NCI-H526 treated with DMSO at 0.1 percent for 48 hours (cell line): ENCODE data around the gene MYBL2.
"Not testable (repeated sequence)": the region's sequence is repeated elsewhere in the genome, so short reads cannot be mapped to it uniquely, and the experiment has no call there.

Source experiments
- DNase-seq: peaks from one replicate; lab custom pipeline; 2025; lab: John Stamatoyannopoulos, UW

The MYBL2 gene

DNA sequence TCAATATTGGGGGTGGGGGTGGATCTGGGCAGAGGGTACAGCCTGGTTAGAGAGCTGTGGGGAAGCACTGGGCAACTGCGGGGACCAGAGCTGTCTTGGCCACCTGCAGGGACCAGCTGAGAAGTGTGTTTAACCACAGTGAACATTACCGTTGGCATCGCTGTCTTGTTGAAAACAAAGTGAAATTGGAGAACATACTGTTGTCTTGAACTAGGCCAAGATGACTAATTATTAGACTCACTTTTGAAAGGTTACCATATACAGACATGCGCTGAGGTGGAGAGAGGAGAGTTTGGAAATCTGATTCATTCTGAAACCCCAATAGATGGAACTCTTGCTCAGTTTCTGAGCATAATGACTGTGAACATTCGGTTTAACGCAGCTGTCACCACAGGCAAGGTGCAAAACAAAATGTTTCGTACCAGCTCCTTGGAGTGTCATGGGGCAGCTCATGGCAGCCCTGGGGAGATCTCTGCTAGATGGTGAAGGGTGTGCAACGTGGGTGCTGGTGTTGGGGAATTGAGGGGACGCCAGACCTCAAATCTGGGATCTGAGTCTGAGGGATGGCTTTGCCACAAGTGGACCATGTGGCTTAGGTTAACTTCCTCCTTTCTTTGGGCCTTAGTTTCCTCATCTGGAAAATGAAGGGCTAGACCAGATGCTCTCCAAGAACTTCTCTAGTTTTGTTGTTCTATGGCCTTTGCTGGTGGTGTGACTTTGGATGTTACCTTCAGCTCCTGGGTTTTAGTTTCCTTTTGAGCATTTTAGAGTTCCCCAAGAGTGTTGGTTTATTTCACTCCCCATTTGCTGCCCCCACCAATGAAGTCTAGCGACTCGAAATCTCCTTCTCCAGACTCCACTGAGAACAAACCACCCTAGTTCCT lies 84.5 kb downstream of the MYBL2 start:
- no peak for DNase-seq

DNA sequence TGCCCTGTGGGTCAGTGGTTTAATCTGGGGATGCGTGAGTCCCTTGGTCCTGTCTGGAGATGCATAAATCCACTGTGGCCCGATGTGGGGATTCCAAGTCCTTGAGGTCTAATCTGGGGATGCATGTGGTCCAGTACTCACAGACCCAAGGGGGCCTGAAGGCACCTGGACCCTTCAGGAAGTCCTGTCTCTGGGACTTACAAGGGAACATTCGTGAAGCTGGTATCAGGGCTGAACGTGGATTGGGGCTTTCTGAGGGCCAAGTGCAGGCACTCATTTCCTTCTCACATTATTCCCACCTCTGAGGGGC lies 85.1 kb downstream of the MYBL2 start:
- DNase-seq: no peak

DNA sequence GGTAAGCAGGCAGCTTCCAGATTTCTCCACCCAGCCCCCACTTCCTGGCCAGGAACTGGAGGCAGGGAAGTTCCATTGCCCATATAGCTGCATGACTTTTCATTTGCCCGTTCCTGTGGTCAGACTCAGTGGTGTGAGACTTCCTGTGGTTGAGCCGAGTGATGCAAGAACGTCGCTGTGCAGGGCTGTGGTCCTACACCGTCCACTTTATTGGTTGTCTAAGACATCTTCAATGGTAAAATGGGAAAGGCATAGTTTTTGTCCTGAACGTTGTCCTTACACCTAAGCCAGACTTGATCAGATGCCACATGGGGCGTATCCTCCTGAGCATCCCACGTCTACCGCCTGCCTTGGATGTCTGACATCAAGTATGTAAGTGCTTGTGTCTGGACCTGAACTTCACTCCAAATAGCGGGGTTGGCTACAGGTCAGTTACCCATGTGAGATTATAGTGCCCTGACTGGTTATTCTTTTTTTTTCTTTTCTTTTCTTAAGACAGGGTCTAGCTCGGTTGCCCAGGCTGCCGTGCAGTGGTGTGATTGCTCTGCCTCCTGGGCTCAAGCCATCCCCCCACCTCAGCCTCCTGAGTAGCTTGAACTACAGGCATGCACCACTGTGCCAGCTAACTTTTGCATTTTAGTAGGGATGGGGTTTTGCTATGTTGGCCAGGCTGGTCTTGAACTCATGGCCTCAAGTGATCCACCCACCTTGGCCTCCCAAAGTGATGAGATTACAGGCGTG lies 85.8 kb downstream of the MYBL2 start:
- no peak for DNase-seq

DNA sequence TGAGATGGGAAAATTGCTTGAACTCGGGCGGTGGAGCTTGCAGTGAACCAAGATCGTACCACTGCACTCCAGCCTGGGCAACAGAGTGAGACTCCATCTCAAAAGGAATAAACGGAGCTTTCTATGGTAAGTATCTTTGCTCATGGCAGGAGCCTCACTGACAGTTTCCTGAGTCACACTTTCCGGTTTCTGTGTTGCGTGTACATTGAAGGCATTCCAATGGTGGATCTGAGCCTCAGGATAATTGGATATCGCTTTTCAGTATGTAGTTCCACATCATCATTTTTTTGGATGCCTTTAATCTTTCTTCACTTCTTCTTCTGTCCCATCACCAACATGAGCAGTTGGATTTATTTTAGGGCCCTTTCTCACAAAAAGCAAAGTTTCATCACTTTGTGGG lies 88.5 kb downstream of the MYBL2 start:
- DNase-seq: no peak

DNA sequence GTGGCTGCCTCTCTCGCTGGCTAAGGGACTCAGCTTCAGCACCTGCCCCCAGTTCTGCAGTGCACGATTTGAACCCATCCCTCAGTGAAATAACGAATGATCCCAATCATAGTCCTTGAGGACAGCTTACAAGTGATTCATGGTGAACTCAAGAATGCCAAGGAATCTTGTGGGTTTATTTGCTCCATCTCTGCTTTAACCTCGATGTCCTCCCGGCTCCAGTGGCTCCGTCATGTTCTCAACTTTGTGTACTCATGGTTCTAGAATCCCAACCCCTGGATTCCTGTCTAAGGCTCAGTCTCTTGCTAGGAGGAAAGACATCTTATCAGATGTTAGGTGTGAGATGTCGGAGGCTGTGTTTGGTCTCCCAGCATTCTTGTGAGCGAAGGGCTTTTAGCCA lies 88.9 kb downstream of the MYBL2 start:
- DNase-seq: no peak

DNA sequence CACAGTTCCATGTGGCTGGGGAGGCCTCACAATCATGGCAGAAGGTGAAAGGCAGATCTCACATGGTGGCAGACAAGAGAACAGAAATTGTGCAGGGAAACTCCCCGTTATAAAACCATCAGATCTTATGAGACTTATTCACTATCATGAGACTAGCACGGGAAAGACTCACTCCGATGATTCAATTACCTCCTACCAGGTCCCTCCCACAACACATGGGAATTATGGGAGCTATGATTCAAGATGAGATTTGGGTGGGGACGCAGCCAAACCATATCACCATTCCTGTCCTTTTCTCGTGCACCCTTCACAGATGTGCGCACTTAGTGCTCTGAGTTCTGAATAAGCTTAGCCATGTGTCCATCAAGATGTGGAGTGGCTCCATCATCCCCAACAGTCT lies 91.0 kb downstream of the MYBL2 start:
- DNase-seq: not testable (repeated sequence)

DNA sequence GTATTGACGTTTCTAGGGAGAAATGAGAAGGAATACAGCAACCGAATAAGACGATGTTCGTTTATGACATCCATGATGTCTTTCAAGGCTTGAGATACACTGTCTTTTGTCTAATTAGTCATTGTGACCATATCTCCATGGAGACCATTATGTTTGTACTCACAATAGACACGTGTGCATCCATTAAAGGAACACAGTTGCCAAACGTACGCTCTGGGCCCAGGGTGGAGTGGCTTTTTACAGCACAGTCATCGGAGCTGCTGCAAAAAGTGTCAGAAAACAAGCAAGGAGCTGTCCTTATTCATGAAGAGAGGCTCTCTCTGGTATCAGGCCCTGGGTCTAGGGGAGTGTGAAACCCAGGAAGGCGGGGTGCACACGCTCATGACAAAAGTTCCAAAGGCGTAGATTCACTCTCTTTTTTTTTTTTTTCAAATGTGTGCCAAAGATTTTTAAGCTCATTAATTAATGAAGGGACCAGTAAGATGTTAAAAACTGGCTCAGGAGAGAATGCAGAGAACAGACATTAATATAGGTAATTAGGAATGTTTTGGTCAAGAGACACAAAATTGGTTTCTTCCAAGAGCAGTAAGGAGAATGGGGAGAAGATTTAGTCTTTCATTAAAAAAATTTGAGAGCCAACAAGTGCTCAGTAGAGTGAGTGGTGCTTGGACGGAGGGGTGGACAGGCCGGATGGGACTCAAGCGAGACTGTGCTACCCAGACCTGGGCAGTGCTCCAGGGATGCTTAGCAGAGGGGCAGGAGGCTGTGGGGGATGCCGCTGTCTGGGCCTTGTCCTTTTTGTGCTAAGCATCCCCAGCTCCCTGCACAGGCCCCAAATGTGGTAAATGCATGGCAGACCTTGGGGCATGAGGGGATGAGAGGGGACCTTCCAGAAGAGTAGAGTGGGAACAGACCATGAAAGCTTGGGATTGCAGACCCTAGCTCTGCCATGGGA lies 94.7 kb downstream of the MYBL2 start:
- DNase-seq: no peak

DNA sequence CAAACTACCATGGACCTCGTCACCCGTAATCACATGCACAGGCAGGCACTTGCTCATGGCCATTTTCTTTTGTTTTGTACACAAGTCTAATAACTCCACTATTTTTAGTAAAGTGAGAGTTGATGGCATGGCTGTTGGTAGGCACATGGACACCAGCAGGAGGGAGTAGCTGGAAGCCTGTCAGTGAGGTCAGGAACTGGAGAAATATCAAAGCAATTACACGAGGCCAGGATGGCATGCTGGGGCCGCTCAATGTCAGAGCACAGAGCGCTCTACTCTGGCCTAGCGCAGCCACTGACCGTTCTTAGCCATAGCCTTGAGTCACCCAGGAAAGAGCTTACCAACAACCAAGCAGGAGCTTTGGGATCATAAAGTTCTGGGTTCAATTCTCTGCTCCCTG lies 96.0 kb downstream of the MYBL2 start:
- no peak for DNase-seq

DNA sequence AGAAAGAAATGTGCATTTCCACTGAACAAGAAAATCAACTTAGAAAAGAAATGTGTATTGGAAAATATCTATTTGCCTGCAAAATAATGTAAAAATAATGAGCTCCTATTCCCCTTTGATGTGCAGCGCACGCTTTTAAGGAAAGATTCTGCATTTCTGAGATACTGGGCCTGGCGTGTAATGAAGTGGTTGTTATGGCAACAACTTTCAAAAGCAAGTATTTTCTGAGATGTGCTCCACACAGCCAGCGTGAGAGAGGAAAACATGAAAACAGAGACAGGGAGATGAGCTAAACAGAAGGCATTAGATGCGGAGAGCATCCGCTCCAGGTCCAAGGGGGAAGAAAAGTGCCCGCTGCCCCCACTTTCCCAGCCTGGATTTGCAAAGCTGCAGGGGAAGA lies 99.0 kb downstream of the MYBL2 start:
- no peak for DNase-seq
